Neural progenitor cell (in vitro differentiated cells): Measurements from ENCODE around the gene BRD4.

Experiments
- CTCF ChIP-seq: fragments of 200-600 bp; sonication (generic); IDR thresholded peaks from 2 replicates; pipeline ENCODE4 v1.5.1; 2017; ENCODE audit warnings: antibody characterized with exemption, mild to moderate bottlenecking
- EZH2phosphoT487 ChIP-seq: fragments of 200-600 bp; sonication (generic); IDR thresholded peaks from 2 replicates; pipeline ENCODE4 v1.6.1; 2017; ENCODE audit warnings: antibody characterized with exemption

- TF ChIP-seq CTCF, result no peak
- no peak for TF ChIP-seq EZH2phosphoT487
These were observed 95.5 kb downstream of the BRD4 start for GRCh38 chr19:15236886-15237285.
